A549 (cell line): ENCODE data around the gene HIF1A.

Experiments used
- EP300 ChIP-seq, 2 experiments: fragments of >200 bp; sonication (Bioruptor Twin); formaldehyde crosslinking; IDR thresholded peaks; 2 replicates in 1 of 2; 3 replicates in 1 of 2; pipeline ENCODE4 v1.6.1; 2016 to 2017
- ESRRA ChIP-seq: fragments of 150-350 bp; IDR thresholded peaks from 2 replicates; pipeline ENCODE4 v1.6.1; 2014; ENCODE audit warnings: mild to moderate bottlenecking, low read length, borderline replicate concordance
- HMGXB4 ChIP-seq: fragments of 250-450 bp; sonication (Bioruptor Pico); IDR thresholded peaks from 2 replicates; pipeline ENCODE4 v1.5.0; 2021; ENCODE audit warnings: mild to moderate bottlenecking, moderate library complexity, borderline replicate concordance
- JUNB ChIP-seq: fragments of >200 bp; sonication (Bioruptor Twin); formaldehyde crosslinking; IDR thresholded peaks from 2 replicates; pipeline ENCODE4 v1.6.1; 2016
- MAFK ChIP-seq: fragments of 450-650 bp; IDR thresholded peaks from 2 replicates; pipeline ENCODE4 v1.6.1; 2014; ENCODE audit not compliant: partially characterized antibody
- POLR2A ChIP-seq: IDR thresholded peaks from 2 replicates; pipeline ENCODE4 v1.6.1; 2012; ENCODE audit warnings: mild to moderate bottlenecking, low read length
- POLR2AphosphoS2 ChIP-seq: conservative IDR thresholded peaks from 2 replicates; pipeline ENCODE4 v1.6.1; 2012; ENCODE audit warnings: low read length, improper control_type of control experiment, inconsistent platforms
- RAD21 ChIP-seq, 2 experiments: fragments of >200 bp in 1 of 2; sonication (Bioruptor Twin) in 1 of 2; formaldehyde crosslinking in 1 of 2; IDR thresholded peaks in 1 of 2; conservative IDR thresholded peaks in 1 of 2; 2 replicates in 1 of 2; 3 replicates in 1 of 2; pipeline ENCODE4 v1.6.1; 2012 to 2018; ENCODE audit warnings: inconsistent platforms in 1 of 2
- RCOR1 ChIP-seq: fragments of 150-350 bp; IDR thresholded peaks from 2 replicates; pipeline ENCODE4 v1.6.1; 2014; ENCODE audit warnings: antibody characterized with exemption, low read length, low read depth
- SMC3 ChIP-seq: fragments of >200 bp; sonication (Bioruptor Twin); formaldehyde crosslinking; IDR thresholded peaks from 3 replicates; pipeline ENCODE4 v1.6.1; 2018; ENCODE audit warnings: inconsistent platforms
- TF ChIP-seq, protein P1 (sequence below): fragments of 200-600 bp; sonication (generic); IDR thresholded peaks from 2 replicates; pipeline ENCODE4 v1.6.1; 2016; ENCODE audit warnings: antibody characterized with exemption, mild to moderate bottlenecking, moderate library complexity
- TF ChIP-seq, protein P2 (sequence below): fragments of >200 bp; sonication (Bioruptor Twin); formaldehyde crosslinking; IDR thresholded peaks from 3 replicates; pipeline ENCODE4 v1.5.1; 2016
- TF ChIP-seq, protein P3 (sequence below): IDR thresholded peaks from 2 replicates; pipeline ENCODE4 v1.6.1; 2012; ENCODE audit warnings: low read depth, borderline replicate concordance
- TF ChIP-seq, protein P4 (sequence below): fragments of 450-650 bp; IDR thresholded peaks from 2 replicates; pipeline ENCODE4 v1.6.1; 2014; ENCODE audit warnings: antibody characterized with exemption

DNA sequence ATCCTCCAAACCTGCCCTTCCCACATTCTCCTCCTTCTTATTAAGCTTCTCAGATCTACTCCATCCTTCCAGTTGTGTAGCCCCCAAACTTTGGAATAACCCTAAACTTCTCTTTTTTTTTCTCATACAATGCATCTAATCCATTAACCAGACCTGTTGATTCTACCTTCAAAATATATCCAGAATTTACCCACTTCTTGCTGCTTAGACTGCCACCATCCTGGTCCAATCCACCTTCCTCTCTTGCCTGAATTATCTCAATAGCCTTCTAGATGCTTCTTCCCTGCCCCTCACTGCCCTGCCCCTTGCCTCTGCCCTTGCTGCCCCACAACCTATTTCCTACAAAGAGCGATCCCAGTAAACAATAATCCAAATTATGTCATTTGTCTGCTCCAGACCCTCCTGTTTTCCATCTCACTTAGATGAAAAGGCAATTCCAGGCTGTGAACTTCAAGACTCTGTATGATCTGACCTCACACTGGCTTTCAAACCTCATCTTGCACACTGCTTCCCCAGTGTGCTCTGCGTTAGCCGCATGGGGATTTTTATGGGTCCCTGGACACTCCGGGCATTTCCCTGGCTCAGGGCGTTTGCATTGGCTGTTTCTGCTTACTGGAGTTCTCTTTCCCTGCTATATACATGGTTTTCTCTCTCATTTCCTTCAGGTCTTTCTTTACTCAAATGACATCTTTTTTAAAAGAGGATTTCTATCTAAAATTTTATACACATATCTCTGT lies 42.6 kb upstream of the HIF1A start:
- TF ChIP-seq, protein P1, sequence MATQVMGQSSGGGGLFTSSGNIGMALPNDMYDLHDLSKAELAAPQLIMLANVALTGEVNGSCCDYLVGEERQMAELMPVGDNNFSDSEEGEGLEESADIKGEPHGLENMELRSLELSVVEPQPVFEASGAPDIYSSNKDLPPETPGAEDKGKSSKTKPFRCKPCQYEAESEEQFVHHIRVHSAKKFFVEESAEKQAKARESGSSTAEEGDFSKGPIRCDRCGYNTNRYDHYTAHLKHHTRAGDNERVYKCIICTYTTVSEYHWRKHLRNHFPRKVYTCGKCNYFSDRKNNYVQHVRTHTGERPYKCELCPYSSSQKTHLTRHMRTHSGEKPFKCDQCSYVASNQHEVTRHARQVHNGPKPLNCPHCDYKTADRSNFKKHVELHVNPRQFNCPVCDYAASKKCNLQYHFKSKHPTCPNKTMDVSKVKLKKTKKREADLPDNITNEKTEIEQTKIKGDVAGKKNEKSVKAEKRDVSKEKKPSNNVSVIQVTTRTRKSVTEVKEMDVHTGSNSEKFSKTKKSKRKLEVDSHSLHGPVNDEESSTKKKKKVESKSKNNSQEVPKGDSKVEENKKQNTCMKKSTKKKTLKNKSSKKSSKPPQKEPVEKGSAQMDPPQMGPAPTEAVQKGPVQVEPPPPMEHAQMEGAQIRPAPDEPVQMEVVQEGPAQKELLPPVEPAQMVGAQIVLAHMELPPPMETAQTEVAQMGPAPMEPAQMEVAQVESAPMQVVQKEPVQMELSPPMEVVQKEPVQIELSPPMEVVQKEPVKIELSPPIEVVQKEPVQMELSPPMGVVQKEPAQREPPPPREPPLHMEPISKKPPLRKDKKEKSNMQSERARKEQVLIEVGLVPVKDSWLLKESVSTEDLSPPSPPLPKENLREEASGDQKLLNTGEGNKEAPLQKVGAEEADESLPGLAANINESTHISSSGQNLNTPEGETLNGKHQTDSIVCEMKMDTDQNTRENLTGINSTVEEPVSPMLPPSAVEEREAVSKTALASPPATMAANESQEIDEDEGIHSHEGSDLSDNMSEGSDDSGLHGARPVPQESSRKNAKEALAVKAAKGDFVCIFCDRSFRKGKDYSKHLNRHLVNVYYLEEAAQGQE: no peak
- TF ChIP-seq, protein P2, sequence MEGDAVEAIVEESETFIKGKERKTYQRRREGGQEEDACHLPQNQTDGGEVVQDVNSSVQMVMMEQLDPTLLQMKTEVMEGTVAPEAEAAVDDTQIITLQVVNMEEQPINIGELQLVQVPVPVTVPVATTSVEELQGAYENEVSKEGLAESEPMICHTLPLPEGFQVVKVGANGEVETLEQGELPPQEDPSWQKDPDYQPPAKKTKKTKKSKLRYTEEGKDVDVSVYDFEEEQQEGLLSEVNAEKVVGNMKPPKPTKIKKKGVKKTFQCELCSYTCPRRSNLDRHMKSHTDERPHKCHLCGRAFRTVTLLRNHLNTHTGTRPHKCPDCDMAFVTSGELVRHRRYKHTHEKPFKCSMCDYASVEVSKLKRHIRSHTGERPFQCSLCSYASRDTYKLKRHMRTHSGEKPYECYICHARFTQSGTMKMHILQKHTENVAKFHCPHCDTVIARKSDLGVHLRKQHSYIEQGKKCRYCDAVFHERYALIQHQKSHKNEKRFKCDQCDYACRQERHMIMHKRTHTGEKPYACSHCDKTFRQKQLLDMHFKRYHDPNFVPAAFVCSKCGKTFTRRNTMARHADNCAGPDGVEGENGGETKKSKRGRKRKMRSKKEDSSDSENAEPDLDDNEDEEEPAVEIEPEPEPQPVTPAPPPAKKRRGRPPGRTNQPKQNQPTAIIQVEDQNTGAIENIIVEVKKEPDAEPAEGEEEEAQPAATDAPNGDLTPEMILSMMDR: no peak
- TF ChIP-seq, protein P3, sequence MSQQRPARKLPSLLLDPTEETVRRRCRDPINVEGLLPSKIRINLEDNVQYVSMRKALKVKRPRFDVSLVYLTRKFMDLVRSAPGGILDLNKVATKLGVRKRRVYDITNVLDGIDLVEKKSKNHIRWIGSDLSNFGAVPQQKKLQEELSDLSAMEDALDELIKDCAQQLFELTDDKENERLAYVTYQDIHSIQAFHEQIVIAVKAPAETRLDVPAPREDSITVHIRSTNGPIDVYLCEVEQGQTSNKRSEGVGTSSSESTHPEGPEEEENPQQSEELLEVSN: no peak
- TF ChIP-seq ESRRA: no peak
- no peak for TF ChIP-seq EP300 (IDR thresholded peaks at IDR 0.05)
- TF ChIP-seq POLR2A: no peak
- TF ChIP-seq RAD21 (conservative IDR thresholded peaks at IDR 0.05 in 1 of 2, IDR thresholded peaks at IDR 0.05 in 1 of 2): no peak
- no peak for TF ChIP-seq HMGXB4 (CRISPR knock-in tag)
- no peak for TF ChIP-seq MAFK
- TF ChIP-seq JUNB: no peak
- TF ChIP-seq, protein P4, sequence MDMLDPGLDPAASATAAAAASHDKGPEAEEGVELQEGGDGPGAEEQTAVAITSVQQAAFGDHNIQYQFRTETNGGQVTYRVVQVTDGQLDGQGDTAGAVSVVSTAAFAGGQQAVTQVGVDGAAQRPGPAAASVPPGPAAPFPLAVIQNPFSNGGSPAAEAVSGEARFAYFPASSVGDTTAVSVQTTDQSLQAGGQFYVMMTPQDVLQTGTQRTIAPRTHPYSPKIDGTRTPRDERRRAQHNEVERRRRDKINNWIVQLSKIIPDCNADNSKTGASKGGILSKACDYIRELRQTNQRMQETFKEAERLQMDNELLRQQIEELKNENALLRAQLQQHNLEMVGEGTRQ: no peak
- no peak for TF ChIP-seq SMC3
- TF ChIP-seq RCOR1: no peak
- no peak for TF ChIP-seq POLR2AphosphoS2
